Measurements from ENCODE around the gene SLC6A18. TPM values are rescaled to one million over a fixed set of nuclear protein-coding genes. Genes with fewer than 3 reads are reported as not detected.

Gene SLC6A18
- total and polyA plus RNA-seq, 2 of the 4 experiments (the other 2 are of a cell fraction), result not detected

DNA sequence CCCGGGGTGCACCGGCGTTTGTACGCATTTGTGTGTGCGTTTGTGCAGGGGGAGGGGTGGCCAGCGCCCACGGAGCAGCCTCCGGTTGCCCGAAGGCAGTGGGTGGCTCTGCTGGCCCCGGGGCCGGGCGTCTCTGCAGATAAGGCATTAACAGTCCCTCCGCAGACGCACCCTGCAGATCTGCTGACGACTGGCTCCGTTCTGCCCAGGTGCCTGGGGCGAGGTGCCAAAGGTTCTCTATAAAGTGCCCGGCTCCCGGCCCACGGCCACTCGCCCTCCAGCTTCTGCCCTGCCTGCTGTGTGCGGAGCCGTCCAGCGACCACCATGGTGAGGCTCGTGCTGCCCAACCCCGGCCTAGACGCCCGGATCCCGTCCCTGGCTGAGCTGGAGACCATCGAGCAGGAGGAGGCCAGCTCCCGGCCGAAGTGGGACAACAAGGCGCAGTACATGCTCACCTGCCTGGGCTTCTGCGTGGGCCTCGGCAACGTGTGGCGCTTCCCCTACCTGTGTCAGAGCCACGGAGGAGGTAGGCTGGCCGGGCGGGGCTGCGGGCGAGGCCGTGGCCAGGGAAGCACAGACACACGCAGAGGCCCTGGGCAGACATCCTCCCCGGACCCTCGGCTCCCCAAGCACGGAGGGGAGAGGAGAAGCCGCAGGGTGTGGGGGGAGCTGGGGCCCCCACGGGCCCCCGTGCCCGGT is 23.7 kb upstream of the SLC6A18 start, which contains the start of gene SLC6A19:
TSS of gene SLC6A19 (plus strand) at position 269 of the 699 bp plus-strand sequence. CDS start at position 325, 56 bp downstream.
- peaks cover 3% of the 10 kb centered on the region; the same call in 1 of the 2 replicates for H3K4me1 ChIP-seq (ENCODE audit: control insufficient read depth, insufficient read depth, low read length)
- H3K79me1 ChIP-seq (ENCODE audit: low read depth in 1 of 2, low read length in 2 of 2), result no peaks in the 10 kb centered on the region
- no peak within 1 kb of the TSS for H2BK5ac ChIP-seq (ENCODE audit: low read depth, low read length, poor library complexity, severe bottlenecking)
- no peak within 1 kb of the TSS for H2AK5ac ChIP-seq (ENCODE audit: low read depth, low read length)
- no peak within 1 kb of the TSS for H3K9ac ChIP-seq (ENCODE audit: low read depth, low read length)
- H4K8ac ChIP-seq (ENCODE audit: low read depth in 2 of 2, low read length in 2 of 2), result no peak within 1 kb of the TSS
- H3K27me3 ChIP-seq (ENCODE audit: control insufficient read depth, insufficient read depth, low read length), result peaks cover 21% of the 10 kb centered on the region; the same call in 1 of the 2 replicates
- H4K91ac ChIP-seq (ENCODE audit: insufficient read depth, low read depth, low read length), result no peak within 1 kb of the TSS
- H3K23ac ChIP-seq (ENCODE audit: low read depth, low read length), result no peak within 1 kb of the TSS
- no peak within 1 kb of the TSS for H4K5ac ChIP-seq (ENCODE audit: low read depth, low read length)
- WGBS, 2 experiments (ENCODE audit: extremely low coverage in 2 of 2, insufficient read length in 1 of 2), result 68% methylated on average over 31 of the region's 51 CpGs; no CpG with 5 or more reads in 1 of the 2 experiments
- no peak within 1 kb of the TSS for H2AFZ ChIP-seq (replicated peaks; ENCODE audit: low read length, poor library complexity)
- ATAC-seq (ENCODE audit: low read depth) (no peak), DNase-seq (no peak)
- H3K14ac ChIP-seq (replicated peaks; ENCODE audit: low read depth, low read length), result no peak within 1 kb of the TSS
- no peak within 1 kb of the TSS for H3K4me2 ChIP-seq (ENCODE audit: low read depth, low read length)
- intact Hi-C loops (cut with micrococcal nuclease) (no loop called here), dilution Hi-C loops (cut with HindIII; ENCODE audit: low sequenced_read_pairs, unreplicated experiment) (no loop called here), in situ Hi-C loops (cut with MboI; ENCODE audit: low sequenced_read_pairs) (no loop called here)
- no peaks in the 10 kb centered on the region for H3K9me1 ChIP-seq (ENCODE audit: insufficient read depth, low read length)
- H3K27ac ChIP-seq (ENCODE audit: insufficient read depth, low read length), result no peak within 1 kb of the TSS
- H2BK20ac ChIP-seq (ENCODE audit: low read depth, low read length), result no peak within 1 kb of the TSS
- H4K20me1 ChIP-seq (ENCODE audit: insufficient read depth, low read length), result no peaks in the 10 kb centered on the region; the same call in 1 of the 2 replicates
- POLR2A ChIA-PET (ENCODE audit: unreplicated experiment), result no interaction called here
- BruUV-seq (replicated peaks), result no TSS peak
- H3K56ac ChIP-seq (ENCODE audit: extremely low read depth, insufficient read depth, low read length), result no peak within 1 kb of the TSS
- no peak within 1 kb of the TSS for H3K18ac ChIP-seq (ENCODE audit: low read depth, low read length)
- H3K9me3 ChIP-seq (ENCODE audit: control insufficient read depth, insufficient read depth, low read length), result no peaks in the 10 kb centered on the region
- H3K36me3 ChIP-seq (ENCODE audit: control insufficient read depth, insufficient read depth, low read length), result no peaks in the 10 kb centered on the region
- TF ChIP-seq, protein P1, sequence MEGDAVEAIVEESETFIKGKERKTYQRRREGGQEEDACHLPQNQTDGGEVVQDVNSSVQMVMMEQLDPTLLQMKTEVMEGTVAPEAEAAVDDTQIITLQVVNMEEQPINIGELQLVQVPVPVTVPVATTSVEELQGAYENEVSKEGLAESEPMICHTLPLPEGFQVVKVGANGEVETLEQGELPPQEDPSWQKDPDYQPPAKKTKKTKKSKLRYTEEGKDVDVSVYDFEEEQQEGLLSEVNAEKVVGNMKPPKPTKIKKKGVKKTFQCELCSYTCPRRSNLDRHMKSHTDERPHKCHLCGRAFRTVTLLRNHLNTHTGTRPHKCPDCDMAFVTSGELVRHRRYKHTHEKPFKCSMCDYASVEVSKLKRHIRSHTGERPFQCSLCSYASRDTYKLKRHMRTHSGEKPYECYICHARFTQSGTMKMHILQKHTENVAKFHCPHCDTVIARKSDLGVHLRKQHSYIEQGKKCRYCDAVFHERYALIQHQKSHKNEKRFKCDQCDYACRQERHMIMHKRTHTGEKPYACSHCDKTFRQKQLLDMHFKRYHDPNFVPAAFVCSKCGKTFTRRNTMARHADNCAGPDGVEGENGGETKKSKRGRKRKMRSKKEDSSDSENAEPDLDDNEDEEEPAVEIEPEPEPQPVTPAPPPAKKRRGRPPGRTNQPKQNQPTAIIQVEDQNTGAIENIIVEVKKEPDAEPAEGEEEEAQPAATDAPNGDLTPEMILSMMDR (conservative IDR thresholded peaks at IDR 0.05; ENCODE audit: low read depth, low read length), result no peak
- TF ChIP-seq RAD21 (IDR thresholded peaks at IDR 0.05; ENCODE audit: low read length) (no peak), MXI1 (IDR thresholded peaks at IDR 0.05; ENCODE audit: borderline replicate concordance, low read depth, low read length) (no peak)
- no peak within 1 kb of the TSS for H2BK15ac ChIP-seq (ENCODE audit: low read depth, low read length)
- H2BK120ac ChIP-seq (ENCODE audit: low read depth, low read length), result no peak within 1 kb of the TSS
- H2AK9ac ChIP-seq (replicated peaks; ENCODE audit: low read depth, low read length, poor library complexity), result no peak within 1 kb of the TSS
- no peak within 1 kb of the TSS for H3K4ac ChIP-seq (ENCODE audit: low read depth, low read length)
- CTCF ChIA-PET, result no interaction called here
- H3K4me3 ChIP-seq (ENCODE audit: insufficient read depth, low read depth, low read length), result no peak within 1 kb of the TSS
